Measurements from ENCODE around the gene ARRDC5. TPM values are rescaled to one million over a fixed set of nuclear protein-coding genes. Genes with fewer than 3 reads are reported as not detected.

The ARRDC5 gene
- total RNA-seq, 1 experiment from 2014 or later: not detected

GRCh38 chr19:4866595-4867424, 35.9 kb downstream of the ARRDC5 start:
- Mint-ChIP-seq H3K9me3 (no peaks in the 10 kb centered on the region; a peak in 1 of 5 replicates), H3K4me3 (peak overlapping the region; percentile 75 to 86), H3K27me3 (ENCODE audit: low read depth) (no peaks in the 10 kb centered on the region), H3K27ac (peak overlapping the region in 1 of 3 experiments; percentile 44; a peak in 2 of 7 replicates), H3K36me3 (ENCODE audit: insufficient read depth in 1 of 3, low read depth in 3 of 3) (peaks cover 0 to 13% (median 6%) of the 10 kb centered on the region in 3 experiments; a peak in 3 of 7 replicates), H3K4me1 (peaks cover 6 to 8% of the 10 kb centered on the region in 2 experiments)
- no peak overlapping the region for H3K23ac ChIP-seq (ENCODE audit: insufficient read length, low read depth, low read length)
- H3K14ac ChIP-seq (ENCODE audit: insufficient read depth, low read length): no peak overlapping the region
- no peak overlapping the region for H3K9ac ChIP-seq (ENCODE audit: extremely low read depth, insufficient read length, low read length)
- H3K9me3 ChIP-seq (ENCODE audit: control insufficient read depth, low read depth, low read length): no peaks in the 10 kb centered on the region
- H2BK5ac ChIP-seq (ENCODE audit: insufficient read length, low read length): no peak overlapping the region
- no peak overlapping the region for H2BK15ac ChIP-seq (ENCODE audit: low read depth, low read length)
- no peak overlapping the region for H2BK20ac ChIP-seq (ENCODE audit: low read depth, low read length, poor library complexity, severe bottlenecking)
- no peak overlapping the region for H2BK120ac ChIP-seq (ENCODE audit: low read depth, low read length, poor library complexity, severe bottlenecking)
- H2AK5ac ChIP-seq (ENCODE audit: insufficient read length, low read length): no peak overlapping the region
- no peak overlapping the region for H3K18ac ChIP-seq (ENCODE audit: insufficient read length, low read depth, low read length)
- H4K20me1 ChIP-seq (ENCODE audit: control insufficient read depth, insufficient read depth, insufficient read length): no peaks in the 10 kb centered on the region
- H3K4ac ChIP-seq (ENCODE audit: low read depth, low read length): no peak overlapping the region
- H3K4me1 ChIP-seq (ENCODE audit: insufficient read depth, low read length): 0 out of 2 replicates have a peak, but pooled peaks cover 5% of the 10 kb centered on the region
- no peak overlapping the region for H4K5ac ChIP-seq (ENCODE audit: insufficient read length, low read depth, low read length)
- no CpG with 5 or more reads among the region's 22 CpGs for WGBS (ENCODE audit: extremely low coverage, insufficient read length, low lambda C conversion rate)
- H3T11ph ChIP-seq (ENCODE audit: low read length): no peak overlapping the region
- no peak overlapping the region for H4K8ac ChIP-seq (replicated peaks; ENCODE audit: insufficient read length, low read depth, low read length)
- H3K79me1 ChIP-seq (ENCODE audit: insufficient read depth, low read depth, low read length, poor library complexity, severe bottlenecking): peaks cover 5% of the 10 kb centered on the region
- DNase-seq: peak; percentile 59
- H3K27ac ChIP-seq (ENCODE audit: insufficient read length, low read depth, low read length): no peak overlapping the region
- no peak overlapping the region for H2BK12ac ChIP-seq (ENCODE audit: insufficient read length, low read depth, low read length)
- peak overlapping the region; percentile 51 for H3K4me2 ChIP-seq (ENCODE audit: insufficient read depth, insufficient read length, low read length)
- no peaks in the 10 kb centered on the region for H3K23me2 ChIP-seq (ENCODE audit: insufficient read length, low read depth, low read length, poor library complexity, severe bottlenecking)
- H3K79me2 ChIP-seq (ENCODE audit: insufficient read depth, low read length): no peaks in the 10 kb centered on the region; the same call in 1 of the 2 replicates
- no peaks in the 10 kb centered on the region for H3K27me3 ChIP-seq (ENCODE audit: insufficient read depth, low read length)
- H2AFZ ChIP-seq (ENCODE audit: low read length): no peak overlapping the region
- H4K91ac ChIP-seq (ENCODE audit: insufficient read length, low read depth, low read length): no peak overlapping the region
- H3K56ac ChIP-seq (ENCODE audit: insufficient read length, low read depth, low read length): no peak overlapping the region
- no peak for TF ChIP-seq CTCF (conservative IDR thresholded peaks at IDR 0.05)

Measured in H9 (cell line).